NCI-H2029 treated with DMSO at 0.1 percent for 48 hours (cell line): Measurements from ENCODE around the gene TFRC.
"Not testable (repeated sequence)": the region's sequence is repeated elsewhere in the genome, so short reads cannot be mapped to it uniquely, and the experiment has no call there.

ENCODE experiments used
- DNase-seq: peaks from one replicate; lab custom pipeline; 2025; lab: John Stamatoyannopoulos, UW

TFRC gene

GRCh38 chr3:196081834-196082618, at the start of gene TFRC:
Gene TFRC (minus strand): TSS chr3:196082090. CDS start chr3:196077099, 4,991 bp downstream.
- peak; percentile 70 for DNase-seq

GRCh38 chr3:196128172-196128843, 46.4 kb upstream of the TFRC start:
- DNase-seq, result no peak

DNA sequence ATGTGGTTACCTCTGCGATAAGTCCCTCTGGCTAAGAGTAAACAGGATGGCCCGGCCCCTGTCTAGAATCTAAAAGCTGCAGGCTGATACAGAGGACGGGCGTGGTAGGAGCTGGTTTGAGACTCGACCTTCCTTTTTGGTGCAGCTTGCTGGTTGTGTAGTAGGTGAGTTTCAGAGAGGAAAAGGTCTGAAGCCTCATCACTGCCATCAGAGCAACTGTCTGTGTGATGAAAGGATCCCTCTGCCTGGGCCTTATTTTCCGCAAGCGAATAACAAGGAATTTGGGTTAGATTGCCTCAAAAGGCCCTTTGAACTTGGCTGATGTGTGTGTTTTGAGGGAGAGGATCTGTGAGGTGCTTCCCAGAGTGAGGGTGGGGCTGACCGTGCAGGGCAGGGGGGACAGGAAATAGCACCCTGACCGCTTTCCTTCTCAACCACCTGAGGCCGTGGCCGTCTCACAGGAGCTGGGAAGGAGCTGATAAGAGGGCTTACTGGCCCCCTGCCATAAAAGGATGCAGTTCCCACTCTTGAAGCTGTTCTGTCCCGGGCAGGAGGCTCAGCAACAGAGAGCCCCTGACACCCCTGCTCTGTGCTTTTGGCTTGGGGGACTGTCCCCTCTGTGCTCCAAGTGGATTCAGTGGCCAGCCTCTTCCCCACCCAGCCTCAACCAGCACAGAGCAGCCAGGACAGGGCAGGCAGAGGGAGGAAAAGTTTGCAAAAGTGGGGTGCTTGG, 45.6 kb upstream of the TFRC start:
- DNase-seq, result no peak

DNA sequence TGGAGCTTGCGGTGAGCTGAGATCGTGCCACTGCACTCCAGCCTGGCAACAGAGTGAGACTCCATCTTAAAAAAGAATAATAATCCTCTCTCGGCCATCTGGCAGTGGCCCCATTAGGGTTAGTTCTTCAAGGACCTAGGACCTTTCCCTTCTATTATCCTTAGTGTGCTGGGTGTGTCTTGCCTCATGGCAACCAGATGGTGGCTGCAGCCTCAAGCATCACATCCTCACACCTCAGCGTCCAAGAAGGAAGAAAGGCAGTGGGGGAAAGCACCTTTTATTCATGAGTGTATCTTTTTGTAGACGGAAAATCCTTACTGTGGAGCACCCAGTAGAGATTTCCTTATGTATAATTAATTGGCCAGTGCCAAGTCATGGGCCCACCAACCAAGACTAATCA, 42.7 kb upstream of the TFRC start:
- DNase-seq, result no peak

GRCh38 chr3:196122688-196123046, 40.8 kb upstream of the TFRC start:
- no peak for DNase-seq

DNA sequence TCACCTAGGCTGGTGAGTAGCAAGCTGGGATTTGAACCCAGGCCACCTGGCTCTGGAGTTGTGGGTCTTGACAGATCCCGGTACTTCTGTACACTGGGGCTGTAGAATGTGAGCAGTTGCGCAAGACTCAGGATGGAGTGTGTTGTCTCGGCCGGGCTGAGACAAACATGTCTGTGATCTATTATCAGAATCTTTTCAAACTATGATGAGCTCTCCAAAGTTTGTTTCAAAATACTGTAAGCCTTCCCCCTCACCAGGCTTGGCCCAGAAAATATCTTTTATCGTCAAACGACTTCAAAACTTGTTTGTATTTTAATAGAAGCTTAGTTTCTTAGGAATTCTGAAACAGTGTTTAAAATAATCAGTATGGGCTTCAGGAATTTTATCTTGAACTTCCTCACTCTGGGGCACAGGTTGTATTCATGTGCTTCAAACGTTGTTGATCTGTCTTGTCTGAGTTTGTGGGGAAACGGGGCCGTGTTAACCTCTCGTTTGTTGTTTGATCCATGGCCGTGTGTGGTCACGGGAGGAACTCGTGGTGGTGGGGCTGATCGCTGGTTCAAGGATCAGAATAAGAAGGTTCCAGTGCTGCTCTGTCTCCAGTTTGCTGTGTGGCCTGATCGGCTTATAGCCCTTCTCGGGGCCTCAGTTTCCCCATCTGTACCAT, 40.3 kb upstream of the TFRC start:
- DNase-seq, result no peak

GRCh38 chr3:196121066-196121465, 39.2 kb upstream of the TFRC start:
- no peak for DNase-seq

DNA sequence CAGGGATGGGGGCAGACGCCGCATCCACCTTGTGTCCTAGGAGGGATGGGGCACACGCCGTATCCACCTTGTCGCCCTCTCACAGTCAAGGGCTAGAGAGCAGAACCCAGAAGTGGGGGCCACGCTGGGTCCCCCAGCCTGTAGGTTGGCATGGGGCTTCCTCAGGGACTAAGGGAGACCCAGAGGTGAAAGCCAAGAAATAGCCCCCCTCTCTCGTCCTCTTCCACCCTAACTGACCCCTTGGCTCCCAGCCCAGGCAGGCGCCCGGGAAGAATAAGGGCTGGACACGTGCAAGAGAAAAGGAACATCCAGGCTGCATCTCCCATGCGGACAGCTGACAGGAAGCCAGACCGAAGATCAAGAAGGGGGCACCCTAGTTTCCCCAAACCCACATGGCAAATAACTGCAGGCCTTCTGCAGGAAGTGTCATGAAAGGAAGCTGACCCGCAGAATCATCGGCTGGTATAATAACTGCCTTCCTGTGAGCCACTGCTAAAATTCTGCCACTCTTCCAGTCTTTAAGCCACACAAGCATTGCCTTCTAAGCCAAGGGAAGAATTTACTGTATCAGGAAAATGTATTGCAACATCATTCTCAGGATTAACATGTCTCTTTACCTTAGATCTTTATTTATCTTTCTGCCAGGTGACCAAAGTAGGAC, 38.5 kb upstream of the TFRC start:
- DNase-seq, result no peak

- DNase-seq, result no peak
Measured at GRCh38 chr3:196117809-196118208, 35.9 kb upstream of the TFRC start.

DNA sequence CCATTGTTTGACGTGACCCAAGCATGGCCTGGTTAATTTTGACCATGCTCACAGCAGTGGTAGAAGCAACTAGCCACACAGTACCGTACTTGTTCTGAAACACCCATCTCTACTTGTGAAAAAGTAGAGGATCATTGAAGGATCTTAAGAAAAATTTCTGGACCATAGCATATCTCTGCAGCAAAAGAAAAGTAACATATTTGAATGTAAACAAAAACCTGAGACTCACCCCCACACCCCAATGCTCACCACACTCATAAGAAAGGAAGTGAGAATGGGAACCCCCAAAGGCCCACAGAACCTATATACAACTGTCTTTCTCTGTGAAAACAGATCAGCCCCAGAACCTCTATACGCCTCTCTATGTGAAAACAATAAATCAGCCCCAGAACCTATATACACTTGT, 33.8 kb upstream of the TFRC start:
- DNase-seq, result no peak

- DNase-seq, result no peak
Measured at GRCh38 chr3:196111939-196112386, 30.1 kb upstream of the TFRC start.

DNA sequence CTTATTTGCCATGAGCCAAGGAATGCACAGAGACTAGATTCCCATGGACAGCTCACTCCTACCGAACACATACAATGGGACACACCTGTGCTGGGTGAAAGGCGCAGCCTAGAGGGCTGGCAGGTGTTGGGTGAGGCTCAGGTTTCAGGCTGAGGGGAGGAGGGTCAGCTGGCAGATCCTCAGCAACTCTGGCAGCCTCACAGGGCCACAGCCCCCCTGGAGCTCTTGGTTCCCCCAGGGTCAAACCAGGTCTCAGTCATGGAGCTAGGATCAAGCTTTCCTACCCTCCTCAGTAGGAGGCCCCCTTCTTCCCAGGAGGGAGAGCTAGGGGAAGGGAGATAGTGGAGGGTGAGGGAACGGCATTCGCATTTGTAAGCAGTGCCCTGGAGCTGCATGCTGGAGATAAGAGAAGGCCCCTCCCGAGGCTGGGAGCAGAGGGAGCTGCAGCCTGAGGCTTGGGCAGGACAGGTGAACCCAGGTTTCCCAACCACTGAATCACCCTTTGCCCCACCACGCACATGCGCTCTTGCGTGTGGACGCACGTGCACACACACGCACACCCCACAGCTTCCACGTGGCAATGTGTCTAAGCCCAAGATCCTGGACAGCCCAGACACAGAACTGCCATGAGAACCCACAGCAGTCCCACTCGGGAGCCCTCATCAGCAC, 26.3 kb upstream of the TFRC start:
- peak; percentile 26 for DNase-seq

DNA sequence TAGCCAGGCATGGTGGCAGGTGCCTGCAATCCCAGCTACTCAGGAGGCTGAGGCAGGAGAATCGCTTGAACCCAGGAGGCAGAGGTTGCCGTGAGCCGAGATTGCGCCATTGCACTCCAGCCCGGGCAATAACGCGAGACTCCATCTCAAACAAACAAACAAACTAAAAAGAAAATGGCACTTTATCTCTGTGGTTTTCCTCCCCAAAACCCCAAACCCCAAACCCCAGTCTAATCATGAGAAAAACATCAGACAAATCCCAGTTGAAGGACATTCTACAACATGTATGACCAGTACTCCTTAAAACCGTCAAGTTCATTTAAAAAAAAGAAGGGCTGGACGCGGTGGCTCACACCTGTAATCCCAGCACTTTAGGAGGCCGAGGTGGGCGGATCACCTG, 22.8 kb upstream of the TFRC start:
- not testable (repeated sequence) for DNase-seq

GRCh38 chr3:196098365-196098980, 16.6 kb upstream of the TFRC start:
- not testable (repeated sequence) for DNase-seq

DNA sequence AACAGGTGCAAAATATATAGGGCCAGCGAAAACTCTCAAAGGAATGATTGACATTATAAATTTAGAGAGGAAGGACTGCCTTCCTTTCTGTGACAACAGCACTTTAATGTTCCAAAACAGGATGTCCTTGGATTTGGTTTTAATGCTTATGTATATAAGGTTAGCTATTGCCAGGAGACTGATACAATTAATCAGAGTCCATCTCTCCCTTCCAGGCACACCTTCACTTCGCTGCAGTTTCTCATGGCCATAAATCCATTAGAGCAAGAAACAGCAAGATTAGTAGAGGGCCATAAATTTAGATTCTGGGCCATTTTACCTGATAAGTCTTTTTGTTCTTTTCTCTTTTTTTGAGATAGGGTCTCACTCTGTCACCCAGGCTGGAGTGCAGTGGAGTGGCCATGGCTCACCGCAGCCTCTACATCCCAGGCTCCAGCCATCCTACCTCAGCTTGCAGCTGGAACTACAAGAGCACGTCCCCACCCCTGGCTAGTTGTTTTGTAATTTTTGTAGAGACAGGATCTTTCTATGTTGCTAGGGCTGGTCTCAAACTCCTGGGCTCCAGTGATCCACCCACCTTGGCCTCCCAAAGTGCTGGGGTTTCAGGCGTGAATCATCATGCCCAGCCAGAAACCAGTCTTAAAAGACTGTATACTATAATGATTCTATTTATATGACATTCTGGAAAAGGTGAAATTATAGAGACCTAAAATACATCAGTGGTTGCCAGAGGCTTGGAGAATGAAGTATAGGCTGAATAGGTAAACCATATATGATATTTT, 15.7 kb upstream of the TFRC start:
- no peak for DNase-seq

DNA sequence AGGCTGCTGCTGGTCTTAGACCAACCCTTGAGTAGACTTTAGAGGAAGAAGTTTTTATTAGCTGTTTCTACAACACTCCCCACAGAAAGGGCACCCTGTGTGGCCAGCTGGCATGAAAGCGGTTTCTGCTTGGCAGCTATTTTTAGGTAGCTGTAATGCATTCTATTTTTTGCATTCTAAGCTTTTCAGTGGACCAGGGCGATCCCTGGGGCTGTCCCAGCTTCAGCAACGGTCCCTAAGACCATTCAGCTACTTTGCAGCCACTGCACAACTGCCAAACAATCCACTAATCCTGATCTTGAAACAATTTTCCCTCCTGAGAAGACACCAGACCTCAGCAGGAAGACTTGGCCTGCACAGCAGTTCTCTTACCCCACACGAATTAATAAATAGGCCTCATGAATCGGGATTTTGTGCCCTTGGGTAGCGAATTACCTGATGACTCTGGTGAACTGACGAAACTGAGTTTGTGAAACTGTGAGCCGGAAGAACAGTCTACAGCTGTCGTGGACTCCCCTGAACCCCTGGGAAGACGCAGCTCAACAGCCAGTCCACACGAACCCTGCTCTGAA, 14.6 kb upstream of the TFRC start:
- no peak for DNase-seq

GRCh38 chr3:196093317-196094111, 11.6 kb upstream of the TFRC start:
- DNase-seq, result no peak

- DNase-seq, result no peak
Measured at GRCh38 chr3:196087906-196088305, 6.0 kb upstream of the TFRC start.

- DNase-seq, result peak; percentile 47
Measured at GRCh38 chr3:196082619-196082971, 705 bp upstream of the TFRC start.
